Transverse colon (tissue), 4 donors: Measurements from ENCODE around the gene VPS26C.

Source experiments
- CTCF ChIP-seq, 5 experiments: fragments of 200-600 bp in 3 of 5; fragments of 450-650 bp in 2 of 5; sonication (generic) in 3 of 5; IDR thresholded peaks; 1 replicate in 2 of 5; 2 replicates in 3 of 5; pipeline ENCODE4 v1.5.1; 2016 to 2017; ENCODE audit warnings: antibody characterized with exemption in 5 of 5, inconsistent platforms in 3 of 5, mild to moderate bottlenecking in 2 of 5, moderate library complexity in 1 of 5
- POLR2A ChIP-seq: fragments of 450-650 bp; IDR thresholded peaks from one replicate; pipeline ENCODE4 v1.6.1; 2016; ENCODE audit warnings: antibody characterized with exemption, mild to moderate bottlenecking, moderate library complexity
- POLR2AphosphoS5 ChIP-seq, 3 donors: sonication (generic); formaldehyde crosslinking; IDR thresholded peaks; one replicate each; pipeline ENCODE4 v1.6.1; 2016; ENCODE audit warnings: antibody characterized with exemption in 3 of 3

GRCh38 chr21:37210130-37210529, 57.0 kb downstream of the VPS26C start:
- TF ChIP-seq CTCF (IDR thresholded peaks at IDR 0.05) (no peak), POLR2A (no peak), POLR2AphosphoS5 (IDR thresholded peaks at IDR 0.05) (no peak)
